Neural progenitor cell (in vitro differentiated cells): ENCODE measurements around the gene CHST9.

Experiments used
- CTCF ChIP-seq: fragments of 200-600 bp; sonication (generic); IDR thresholded peaks from 2 replicates; pipeline ENCODE4 v1.5.1; 2017; ENCODE audit warnings: antibody characterized with exemption, mild to moderate bottlenecking
- EZH2phosphoT487 ChIP-seq: fragments of 200-600 bp; sonication (generic); IDR thresholded peaks from 2 replicates; pipeline ENCODE4 v1.6.1; 2017; ENCODE audit warnings: antibody characterized with exemption

- no peak for TF ChIP-seq CTCF
- TF ChIP-seq EZH2phosphoT487, result no peak
Observed at GRCh38 chr18:27136208-27136535, 48.9 kb downstream of the CHST9 start.
